ENCODE results near the gene LZTR1. TPM values are rescaled to one million over a fixed set of nuclear protein-coding genes. Genes with fewer than 3 reads are reported as not detected.

Gene LZTR1
- total RNA-seq, 4 donors from 2014 or later = 37.1 to 67.2 (median 55.7) TPM

DNA sequence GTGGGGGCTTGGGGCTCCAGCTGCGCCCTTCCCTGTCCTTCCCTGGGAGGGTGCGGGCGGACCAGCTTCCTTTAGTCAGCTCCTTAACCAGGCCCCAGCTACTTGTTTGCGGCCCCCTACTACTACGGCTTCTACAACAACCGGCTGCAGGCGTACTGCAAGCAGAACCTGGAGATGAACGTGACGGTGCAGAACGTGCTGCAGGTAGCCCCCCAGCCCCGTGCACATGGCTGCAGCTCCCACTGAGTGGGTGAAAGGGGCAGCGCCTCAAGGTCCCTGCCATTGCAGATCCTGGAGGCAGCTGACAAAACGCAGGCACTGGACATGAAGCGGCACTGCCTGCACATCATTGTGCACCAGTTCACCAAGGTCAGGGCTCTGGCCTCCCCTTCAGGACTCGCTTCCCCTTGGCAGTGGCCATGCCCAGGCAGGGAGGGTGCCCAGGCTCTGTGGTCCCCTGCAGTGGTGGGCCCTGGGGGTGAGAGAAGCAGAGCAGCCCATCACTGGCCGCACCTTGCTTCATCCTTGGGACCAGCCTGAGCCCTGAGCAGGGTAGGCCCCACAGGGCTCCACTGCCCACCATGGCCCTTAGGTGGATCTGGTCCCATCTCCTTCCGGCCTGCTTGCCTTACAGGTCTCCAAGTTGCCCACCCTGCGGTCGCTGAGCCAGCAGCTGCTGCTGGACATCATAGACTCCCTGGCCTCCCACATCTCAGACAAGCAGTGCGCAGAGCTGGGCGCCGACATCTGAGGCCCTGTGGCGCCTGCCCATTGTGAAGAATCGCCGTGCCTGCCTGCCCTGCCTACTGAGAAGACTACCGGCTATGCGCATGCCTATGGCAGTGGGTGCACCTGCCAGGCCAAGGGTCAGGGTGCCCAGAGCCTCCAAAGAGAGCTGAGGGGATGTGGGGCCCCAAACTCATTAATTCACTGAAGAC, 14.8 kb downstream of the LZTR1 start:
- TF ChIP-seq, protein P1, sequence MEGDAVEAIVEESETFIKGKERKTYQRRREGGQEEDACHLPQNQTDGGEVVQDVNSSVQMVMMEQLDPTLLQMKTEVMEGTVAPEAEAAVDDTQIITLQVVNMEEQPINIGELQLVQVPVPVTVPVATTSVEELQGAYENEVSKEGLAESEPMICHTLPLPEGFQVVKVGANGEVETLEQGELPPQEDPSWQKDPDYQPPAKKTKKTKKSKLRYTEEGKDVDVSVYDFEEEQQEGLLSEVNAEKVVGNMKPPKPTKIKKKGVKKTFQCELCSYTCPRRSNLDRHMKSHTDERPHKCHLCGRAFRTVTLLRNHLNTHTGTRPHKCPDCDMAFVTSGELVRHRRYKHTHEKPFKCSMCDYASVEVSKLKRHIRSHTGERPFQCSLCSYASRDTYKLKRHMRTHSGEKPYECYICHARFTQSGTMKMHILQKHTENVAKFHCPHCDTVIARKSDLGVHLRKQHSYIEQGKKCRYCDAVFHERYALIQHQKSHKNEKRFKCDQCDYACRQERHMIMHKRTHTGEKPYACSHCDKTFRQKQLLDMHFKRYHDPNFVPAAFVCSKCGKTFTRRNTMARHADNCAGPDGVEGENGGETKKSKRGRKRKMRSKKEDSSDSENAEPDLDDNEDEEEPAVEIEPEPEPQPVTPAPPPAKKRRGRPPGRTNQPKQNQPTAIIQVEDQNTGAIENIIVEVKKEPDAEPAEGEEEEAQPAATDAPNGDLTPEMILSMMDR (IDR thresholded peaks at IDR 0.05) = no peak
- TF ChIP-seq POLR2A (IDR thresholded peaks at IDR 0.05) = no peak
- no peak overlapping the region for H3K27ac ChIP-seq
- no peaks in the 10 kb centered on the region for H3K27me3 ChIP-seq
- intact Hi-C loops (cut with DNase I) = no loop called here
- no peak for DNase-seq
- no peak overlapping the region for H3K4me3 ChIP-seq (replicated peaks in 1 of 3)
- whole genome bisulfite sequencing, 2 donors = 87 to 89% methylated on average over 17 to 21 of the region's 27 CpGs
- H3K4me1 ChIP-seq = peaks cover 11 to 19% of the 10 kb centered on the region in 2 donors
- H3K36me3 ChIP-seq = peaks cover 21 to 30% of the 10 kb centered on the region in 2 donors
- no peaks in the 10 kb centered on the region for H3K9me3 ChIP-seq

DNA sequence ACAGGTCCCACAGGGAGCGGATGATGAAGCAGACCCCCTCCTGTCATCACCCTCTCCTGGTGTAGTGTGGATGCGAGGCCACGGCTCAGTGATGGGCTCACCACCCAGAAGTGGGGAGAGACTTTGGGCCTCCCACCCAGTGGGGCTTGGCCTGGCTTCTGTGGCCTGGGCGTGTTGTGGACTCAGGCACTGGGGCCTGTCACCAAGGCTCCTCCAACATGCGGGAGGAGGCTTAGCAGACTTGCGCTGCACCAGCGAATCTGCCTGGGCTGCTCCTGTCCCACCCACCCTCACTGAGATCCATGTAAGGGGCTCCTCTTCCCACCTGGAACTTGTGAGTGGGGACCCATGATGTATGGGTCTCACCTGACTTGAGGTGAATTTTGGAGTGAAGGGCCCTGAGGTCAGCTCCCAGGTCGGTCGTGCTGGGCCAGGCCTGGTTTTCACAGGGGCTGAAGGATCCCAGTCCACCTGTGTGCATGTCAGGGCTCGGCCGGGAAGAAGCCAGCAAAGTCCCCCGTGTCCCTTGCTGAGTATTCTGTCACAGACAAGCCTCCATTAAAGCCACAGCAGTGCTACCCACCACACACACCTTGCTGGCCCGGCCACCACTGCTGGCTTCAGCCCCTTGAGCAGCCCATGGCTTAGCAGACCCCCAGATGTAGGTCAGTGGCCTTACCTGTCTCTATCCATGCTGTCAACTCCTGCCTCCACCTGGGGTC, 15.6 kb downstream of the LZTR1 start:
- no peak for DNase-seq
- TF ChIP-seq, protein P1 (IDR thresholded peaks at IDR 0.05) = no peak
- peak in 1 of 2 donors; percentile 5 for TF ChIP-seq POLR2A (IDR thresholded peaks at IDR 0.05)
- no peaks in the 10 kb centered on the region for H3K27me3 ChIP-seq
- H3K27ac ChIP-seq = no peak overlapping the region
- intact Hi-C loops (cut with DNase I) = no loop called here
- 84 to 95% methylated on average over 5 to 6 of the region's 13 CpGs for whole genome bisulfite sequencing, 2 donors
- H3K4me3 ChIP-seq (replicated peaks in 1 of 3) = no peak overlapping the region
- H3K36me3 ChIP-seq = peaks cover 12 to 22% of the 10 kb centered on the region in 2 donors
- no peaks in the 10 kb centered on the region for H3K9me3 ChIP-seq
- peaks cover 12 to 20% of the 10 kb centered on the region in 2 donors for H3K4me1 ChIP-seq

DNA sequence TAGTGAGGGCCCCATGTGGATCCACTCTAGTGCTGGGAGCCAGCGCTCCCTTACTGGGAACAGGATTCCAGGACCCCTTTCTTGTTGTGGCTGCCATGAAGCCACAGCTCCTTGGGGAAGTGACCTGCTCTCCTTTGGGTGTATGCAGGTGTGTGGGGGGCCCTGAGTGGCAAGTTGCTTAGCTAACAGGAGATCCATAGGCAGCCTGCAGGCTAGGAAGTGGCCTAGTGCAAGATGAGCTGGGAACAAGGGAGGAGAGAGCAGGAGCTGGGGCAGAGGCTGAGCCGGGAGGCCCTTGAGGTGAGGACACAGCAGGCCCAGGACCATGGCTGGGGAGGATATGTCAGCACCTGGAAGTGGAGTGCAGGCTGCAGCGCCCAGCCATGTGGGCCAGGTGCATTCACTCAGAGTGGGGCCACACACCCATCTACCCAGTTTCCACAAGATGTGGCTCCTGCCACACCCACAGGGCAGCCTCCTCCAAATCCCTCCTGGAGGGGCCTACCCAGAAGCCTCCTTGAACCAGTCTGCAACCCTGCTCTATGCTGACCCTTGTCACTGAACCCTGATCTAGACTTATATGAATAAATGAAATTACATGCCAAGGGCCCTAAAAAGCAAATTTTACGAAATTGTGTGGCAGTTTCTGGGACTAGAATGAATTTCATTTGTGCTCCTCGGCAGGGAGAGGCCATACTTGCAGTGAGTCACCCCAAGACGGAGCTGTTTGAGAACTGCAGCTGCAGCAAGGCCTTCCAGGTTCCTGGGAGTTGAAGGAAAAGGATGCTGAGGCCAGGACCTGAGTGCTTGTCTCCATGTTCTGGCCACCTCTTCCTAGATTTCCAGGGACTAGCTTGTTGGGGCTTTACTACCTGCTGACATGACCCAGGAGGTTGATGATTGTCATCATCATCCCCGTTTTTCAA, 16.6 kb downstream of the LZTR1 start:
- no peak overlapping the region for H3K4me3 ChIP-seq (replicated peaks in 1 of 3)
- no peaks in the 10 kb centered on the region for H3K9me3 ChIP-seq
- no peaks in the 10 kb centered on the region for H3K27me3 ChIP-seq
- H3K36me3 ChIP-seq = peaks cover 11 to 14% of the 10 kb centered on the region in 2 donors
- WGBS, 2 donors = 59 to 71% methylated on average over 6 of the region's 7 CpGs
- DNase-seq = no peak
- H3K4me1 ChIP-seq = peaks cover 18 to 27% of the 10 kb centered on the region in 2 donors
- intact Hi-C loops (cut with DNase I) = no loop called here
- no peak overlapping the region for H3K27ac ChIP-seq
- TF ChIP-seq, protein P1 (IDR thresholded peaks at IDR 0.05) = no peak
- no peak for TF ChIP-seq POLR2A (IDR thresholded peaks at IDR 0.05)

DNA sequence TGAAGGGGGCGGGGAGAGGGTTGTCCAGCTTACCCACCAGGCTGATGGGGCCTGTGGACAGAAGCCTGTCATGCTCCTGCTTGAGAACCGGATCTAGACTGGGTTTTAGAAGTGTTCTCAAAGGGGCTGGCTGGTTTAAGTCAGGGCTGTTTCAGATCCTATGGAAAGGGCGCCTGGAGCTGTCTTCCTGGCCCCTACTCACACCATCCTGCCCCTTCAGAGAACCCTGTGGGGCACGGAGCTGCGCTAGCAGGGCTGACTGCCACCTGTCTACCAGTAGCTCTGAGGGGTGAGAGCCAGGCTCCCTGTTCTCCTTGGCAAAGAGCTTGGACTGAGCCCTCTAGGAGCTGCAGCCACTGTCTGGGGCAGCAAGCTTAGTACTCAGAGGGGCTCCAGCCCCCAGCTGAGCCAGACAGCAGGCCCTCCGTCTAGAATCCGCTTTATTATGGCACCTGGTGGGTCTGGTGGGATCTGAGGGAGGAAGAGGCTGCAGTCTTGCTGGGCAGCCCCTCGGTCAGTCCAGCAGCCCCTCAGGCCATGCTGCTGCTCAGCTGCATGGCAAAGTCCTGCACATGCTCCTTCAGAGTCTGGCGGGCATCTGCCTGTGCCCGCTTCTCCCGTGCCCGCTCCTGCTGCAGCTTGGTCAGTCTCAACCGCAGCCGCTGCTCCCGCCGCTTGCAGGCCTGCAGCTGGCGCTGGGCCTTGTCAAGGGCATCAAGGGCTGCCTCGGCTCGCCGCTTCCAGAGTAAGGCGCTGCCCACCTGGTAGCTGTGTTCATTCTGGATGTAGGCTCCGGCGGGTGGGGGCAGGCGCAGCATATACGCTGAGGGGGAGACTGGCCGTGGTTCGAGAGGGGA, 17.5 kb downstream of the LZTR1 start:
- H3K4me1 ChIP-seq = peaks cover 18 to 29% of the 10 kb centered on the region in 2 donors
- H3K9me3 ChIP-seq = no peaks in the 10 kb centered on the region
- no peak overlapping the region for H3K4me3 ChIP-seq (replicated peaks in 1 of 3)
- H3K27me3 ChIP-seq = no peaks in the 10 kb centered on the region
- peaks cover 10 to 11% of the 10 kb centered on the region in 2 donors for H3K36me3 ChIP-seq
- WGBS, 2 donors = 85 to 91% methylated on average over 9 to 13 of the region's 27 CpGs
- DNase-seq = no peak
- TF ChIP-seq POLR2A (IDR thresholded peaks at IDR 0.05) = no peak
- TF ChIP-seq, protein P1 (IDR thresholded peaks at IDR 0.05) = no peak
- no peak overlapping the region for H3K27ac ChIP-seq
- intact Hi-C loops (cut with DNase I) = no loop called here
